Erythroblast (primary cell): Measurements from ENCODE around the gene PATJ.
"Not testable (repeated sequence)": the region's sequence is repeated elsewhere in the genome, so short reads cannot be mapped to it uniquely, and the experiment has no call there.

Experiments
- DNase-seq, 2 experiments: peaks; one replicate each; lab custom pipeline; 2025; lab: John Stamatoyannopoulos, UW
- GATA1 ChIP-seq: IDR thresholded peaks from 2 replicates; pipeline ENCODE4 v1.6.1; 2011; ENCODE audit warnings: low read depth, mild to moderate bottlenecking, control low read depth, low read length, moderate library complexity
- POLR2A ChIP-seq: IDR thresholded peaks from 2 replicates; pipeline ENCODE4 v1.6.1; 2011; ENCODE audit warnings: mild to moderate bottlenecking, low read length

Gene PATJ

GRCh38 chr1:61727544-61727943, 14.7 kb upstream of the PATJ start:
- DNase-seq, result no peak

GRCh38 chr1:61730679-61731078, 11.6 kb upstream of the PATJ start:
- DNase-seq, result not testable (repeated sequence)

More at GRCh38 chr1:61727544-61727943, 14.7 kb upstream of the PATJ start:
- TF ChIP-seq POLR2A (no peak), GATA1 (no peak)

GRCh38 chr1:61732726-61733125, 9.6 kb upstream of the PATJ start:
- DNase-seq, result no peak
- no peak for TF ChIP-seq GATA1
- no peak for TF ChIP-seq POLR2A

GRCh38 chr1:61740751-61741700, 1.3 kb upstream of the PATJ start:
- TF ChIP-seq POLR2A (no peak), GATA1 (no peak)
- DNase-seq, result no peak

GRCh38 chr1:61742620-61743430, 545 bp downstream of the PATJ start:
- DNase-seq, result no peak
- TF ChIP-seq POLR2A (no peak), GATA1 (no peak)

GRCh38 chr1:61743431-61743705, 1.1 kb downstream of the PATJ start:
- TF ChIP-seq POLR2A, result no peak
- no peak for TF ChIP-seq GATA1
- no peak for DNase-seq

GRCh38 chr1:61743716-61744580, 1.7 kb downstream of the PATJ start:
- TF ChIP-seq GATA1 (no peak), POLR2A (no peak)
- DNase-seq, result peak in 1 of 2 experiments; percentile 6

- TF ChIP-seq POLR2A (no peak), GATA1 (no peak)
- DNase-seq, result peak in 1 of 2 experiments; percentile 10
These were observed 4.5 kb downstream of the PATJ start for GRCh38 chr1:61746813-61747212.

- no peak for TF ChIP-seq GATA1
- no peak for TF ChIP-seq POLR2A
- no peak for DNase-seq
These were observed 6.3 kb downstream of the PATJ start for GRCh38 chr1:61748566-61748965.

- TF ChIP-seq GATA1, result no peak
- no peak for TF ChIP-seq POLR2A
- no peak for DNase-seq
These were observed 7.3 kb downstream of the PATJ start for GRCh38 chr1:61749574-61749973.

- no peak for DNase-seq
- TF ChIP-seq GATA1 (no peak), POLR2A (no peak)
These were observed 10.7 kb downstream of the PATJ start for GRCh38 chr1:61752921-61753389.

- no peak for TF ChIP-seq POLR2A
- TF ChIP-seq GATA1, result no peak
- no peak for DNase-seq
These were observed 11.8 kb downstream of the PATJ start for GRCh38 chr1:61753998-61754508.

- DNase-seq, result no peak
- TF ChIP-seq POLR2A, result no peak
- no peak for TF ChIP-seq GATA1
These were observed 12.3 kb downstream of the PATJ start for GRCh38 chr1:61754545-61754944.

- TF ChIP-seq POLR2A, result no peak
- no peak for TF ChIP-seq GATA1
- no peak for DNase-seq
These were observed 14.5 kb downstream of the PATJ start for GRCh38 chr1:61756773-61757172.
